ENCODE measurements around the gene PPP6C. TPM values are rescaled to one million over a fixed set of nuclear protein-coding genes. Genes with fewer than 3 reads are reported as not detected.

Gene PPP6C
- total RNA-seq, 1 experiment from 2014 or later: 40.5 TPM

DNA sequence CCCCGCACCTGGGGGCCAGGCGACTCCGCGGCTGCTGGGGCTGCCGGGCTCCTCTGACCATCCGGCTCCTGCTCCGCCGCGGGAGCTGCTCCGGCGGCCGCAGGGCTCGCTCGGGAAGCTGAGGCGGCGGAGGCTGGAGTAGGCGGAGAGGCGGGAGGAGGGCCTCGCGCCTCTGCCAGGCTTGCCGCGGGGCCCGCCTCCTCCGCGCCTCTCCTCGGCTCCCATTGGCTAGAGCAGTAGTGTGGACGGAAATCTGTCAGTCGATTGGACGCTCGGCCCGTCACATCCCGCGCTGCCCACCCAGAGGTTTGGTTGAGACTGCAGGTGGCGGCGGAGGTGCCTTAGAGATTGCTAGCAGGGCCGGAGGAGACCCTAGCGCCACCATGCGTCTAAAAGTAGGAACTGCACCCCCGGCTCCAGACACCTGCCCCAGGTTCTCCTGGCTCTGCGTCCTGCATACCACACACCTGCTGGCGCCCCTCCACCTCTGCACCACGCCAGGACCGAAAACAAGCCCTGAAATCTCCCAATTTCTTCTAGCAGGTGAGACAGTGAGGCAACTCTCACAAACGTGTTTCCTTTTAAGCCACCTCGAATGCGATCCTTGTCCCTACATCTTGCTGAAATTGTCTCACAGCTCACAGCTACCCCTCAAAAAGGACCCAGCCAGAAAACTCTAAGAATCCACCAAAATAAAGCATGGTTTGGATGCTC, 46.1 kb downstream of the PPP6C start, which contains the start of gene SCAI:
Gene SCAI (minus strand): TSS at position 152 of the 714 bp plus-strand sequence. CDS start 91 bp downstream, at position 61.
- Histone ChIP-seq H3K9ac (ENCODE audit: low read length) (peak within 1 kb of the TSS; percentile 82), H3K9me2 (replicated peaks; ENCODE audit: insufficient read depth, low read length) (no peaks in the 10 kb centered on the region), H3K9me3 (ENCODE audit: low read length) (no peaks in the 10 kb centered on the region), H3K4me3 (ENCODE audit: low read length) (peak within 1 kb of the TSS; percentile 81), H3K79me2 (ENCODE audit: low read length) (peaks cover 44% of the 10 kb centered on the region), H3K4me2 (ENCODE audit: low read depth, low read length, poor library complexity, severe bottlenecking) (peak within 1 kb of the TSS; percentile 72), H3K27me3 (ENCODE audit: low read length) (no peaks in the 10 kb centered on the region), H3K4me1 (ENCODE audit: low read length) (peaks cover 56% of the 10 kb centered on the region), H4K20me1 (ENCODE audit: insufficient read depth, low read depth, low read length) (no peaks in the 10 kb centered on the region), H2AFZ (ENCODE audit: low read length) (peak within 1 kb of the TSS; percentile 50), H3K27ac (ENCODE audit: low read length) (0 out of 2 replicates have a peak within 1 kb of the TSS, but pooled peaks have one; percentile 16), H3K36me3 (ENCODE audit: insufficient read depth, low read length) (peaks cover 8% of the 10 kb centered on the region; the same call in 1 of the 2 replicates)
- peak; percentile 100 for DNase-seq

DNA sequence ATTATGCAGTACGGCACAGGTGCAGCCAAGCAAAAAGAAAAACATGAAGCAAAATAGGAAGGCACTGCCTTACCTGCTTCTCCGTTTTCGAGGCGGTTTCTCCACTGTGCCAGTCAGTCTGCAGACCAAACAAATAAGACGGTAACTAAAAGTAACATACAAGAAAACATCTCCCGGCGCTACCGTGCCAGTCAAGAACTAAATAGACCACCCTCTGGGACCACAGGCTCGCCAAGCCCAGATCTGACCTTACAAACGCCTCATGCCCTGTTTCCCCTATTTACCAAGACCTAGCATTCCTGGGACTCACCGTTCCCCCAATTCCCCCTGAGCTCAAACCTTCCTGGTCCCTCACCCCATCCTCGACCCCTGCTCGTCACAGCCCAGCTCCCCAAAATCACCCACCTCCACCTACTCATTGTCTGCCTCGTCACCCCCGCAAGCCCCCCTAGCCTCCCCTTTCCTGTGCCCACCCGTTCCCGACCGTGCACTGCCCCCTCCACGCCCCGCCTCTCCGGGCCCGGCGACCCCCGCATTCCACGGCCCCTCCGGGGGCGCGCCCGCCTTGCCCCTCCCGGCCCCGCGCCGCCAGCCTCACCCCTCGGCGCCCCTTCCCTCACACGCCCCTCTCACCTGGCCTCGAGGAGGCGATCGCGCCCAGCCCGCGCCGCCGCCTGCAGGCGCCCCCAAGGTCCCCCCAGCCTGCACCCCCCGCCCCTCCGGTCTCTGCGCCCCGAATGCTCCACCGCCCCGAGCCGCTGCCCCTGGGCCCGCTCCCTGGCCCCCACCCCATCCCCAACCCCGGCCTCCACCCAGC, 46.8 kb downstream of the PPP6C start:
- H3K9ac ChIP-seq (ENCODE audit: low read length): peak overlapping the region; percentile 82

DNA sequence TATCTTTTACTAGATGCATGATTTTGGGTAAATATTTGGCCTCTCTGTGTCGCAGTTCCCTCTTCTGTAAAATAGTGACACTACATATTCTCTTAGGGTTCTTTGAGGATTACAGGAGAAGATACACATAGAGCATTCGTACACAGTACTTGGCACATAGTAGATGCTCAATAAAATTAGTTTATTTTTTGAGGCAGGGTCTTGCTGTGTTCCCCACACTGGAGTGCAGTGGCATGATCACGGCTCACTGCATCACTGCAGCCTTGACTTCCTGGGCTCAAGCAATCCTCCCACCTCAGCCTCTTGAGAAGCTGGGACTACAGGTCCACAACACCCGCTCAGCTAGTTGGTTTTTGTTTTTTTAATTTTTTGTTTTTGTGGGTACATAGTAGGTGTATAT, 47.9 kb downstream of the PPP6C start:
- H3K27ac ChIP-seq (ENCODE audit: low read length): no peak overlapping the region
- no peak overlapping the region for H2AFZ ChIP-seq (ENCODE audit: low read length)
- DNase-seq: no peak
- no peaks in the 10 kb centered on the region for H3K9me3 ChIP-seq (ENCODE audit: low read length)
- peaks cover 8% of the 10 kb centered on the region; the same call in 1 of the 2 replicates for H3K36me3 ChIP-seq (ENCODE audit: insufficient read depth, low read length)
- 0 out of 2 replicates have a peak overlapping the region, but pooled peaks have one; percentile 82 for H3K9ac ChIP-seq (ENCODE audit: low read length)
- H3K79me2 ChIP-seq (ENCODE audit: low read length): peaks cover 57% of the 10 kb centered on the region
- peaks cover 45% of the 10 kb centered on the region for H3K4me1 ChIP-seq (ENCODE audit: low read length)
- H3K4me2 ChIP-seq (ENCODE audit: low read depth, low read length, poor library complexity, severe bottlenecking): peak overlapping the region; percentile 72
- H4K20me1 ChIP-seq (ENCODE audit: insufficient read depth, low read depth, low read length): no peaks in the 10 kb centered on the region
- H3K4me3 ChIP-seq (ENCODE audit: low read length): peak overlapping the region; percentile 81; the same call in 1 of the 2 replicates
- no peaks in the 10 kb centered on the region for H3K9me2 ChIP-seq (replicated peaks; ENCODE audit: insufficient read depth, low read length)
- H3K27me3 ChIP-seq (ENCODE audit: low read length): no peaks in the 10 kb centered on the region

More for the DNA sequence above, 46.8 kb downstream of the PPP6C start:
- peaks cover 8% of the 10 kb centered on the region; the same call in 1 of the 2 replicates for H3K36me3 ChIP-seq (ENCODE audit: insufficient read depth, low read length)
- peak overlapping the region; percentile 72 for H3K4me2 ChIP-seq (ENCODE audit: low read depth, low read length, poor library complexity, severe bottlenecking)
- peaks cover 47% of the 10 kb centered on the region for H3K79me2 ChIP-seq (ENCODE audit: low read length)
- 0 out of 2 replicates have a peak overlapping the region, but pooled peaks have one; percentile 16 for H3K27ac ChIP-seq (ENCODE audit: low read length)
- peak; percentile 48 for DNase-seq
- H3K4me1 ChIP-seq (ENCODE audit: low read length): peaks cover 55% of the 10 kb centered on the region
- no peaks in the 10 kb centered on the region for H3K27me3 ChIP-seq (ENCODE audit: low read length)
- no peak overlapping the region for H2AFZ ChIP-seq (ENCODE audit: low read length)
- H3K9me2 ChIP-seq (replicated peaks; ENCODE audit: insufficient read depth, low read length): no peaks in the 10 kb centered on the region
- H3K4me3 ChIP-seq (ENCODE audit: low read length): peak overlapping the region; percentile 81
- H3K9me3 ChIP-seq (ENCODE audit: low read length): no peaks in the 10 kb centered on the region
- H4K20me1 ChIP-seq (ENCODE audit: insufficient read depth, low read depth, low read length): no peaks in the 10 kb centered on the region

DNA sequence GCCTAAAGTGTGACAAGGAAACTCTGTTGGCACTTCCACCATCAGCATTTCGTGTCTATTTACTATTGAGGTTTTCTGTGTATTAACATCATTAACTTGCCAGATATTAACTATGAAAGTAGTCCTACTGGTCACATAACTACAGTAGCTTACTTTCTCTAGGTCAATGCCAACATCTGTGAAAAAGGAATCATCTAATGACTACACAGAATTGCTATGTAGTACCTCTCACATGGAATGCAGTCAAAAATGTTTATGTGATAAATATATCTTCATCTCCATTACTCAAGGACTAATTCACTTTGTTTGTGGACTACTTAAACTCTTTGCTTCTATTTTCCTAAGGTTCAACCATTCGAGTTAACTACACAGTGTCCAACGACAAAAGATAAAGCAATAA, 48.4 kb downstream of the PPP6C start:
- Histone ChIP-seq H3K4me2 (ENCODE audit: low read depth, low read length, poor library complexity, severe bottlenecking) (peak overlapping the region; percentile 72), H3K4me3 (ENCODE audit: low read length) (0 out of 2 replicates have a peak overlapping the region, but pooled peaks have one; percentile 81)

DNA sequence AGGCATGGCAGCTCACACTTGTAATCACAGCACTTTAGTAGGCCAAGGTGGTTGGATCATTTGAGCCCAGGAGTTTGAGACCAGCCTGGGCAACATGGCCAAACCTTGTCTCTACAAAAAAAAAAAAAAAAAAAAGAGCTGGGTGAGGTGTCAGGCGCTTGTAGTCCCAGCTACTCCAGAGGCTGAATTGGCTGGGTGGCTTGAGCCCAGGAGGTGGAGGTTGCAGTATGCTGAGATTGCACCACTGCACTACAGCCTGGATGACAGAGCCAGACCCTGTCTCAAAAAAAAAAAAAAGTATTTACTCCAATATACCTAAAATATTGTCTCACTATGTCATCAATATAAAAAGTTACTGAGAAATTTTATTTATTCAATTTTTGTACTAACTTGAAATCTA, 49.0 kb downstream of the PPP6C start:
- DNase-seq: no peak
- H3K4me2 ChIP-seq (ENCODE audit: low read depth, low read length, poor library complexity, severe bottlenecking): no peak overlapping the region
- H2AFZ ChIP-seq (ENCODE audit: low read length): no peak overlapping the region
- H3K4me1 ChIP-seq (ENCODE audit: low read length): peaks cover 33% of the 10 kb centered on the region
- H3K27ac ChIP-seq (ENCODE audit: low read length): no peak overlapping the region
- peaks cover 64% of the 10 kb centered on the region for H3K79me2 ChIP-seq (ENCODE audit: low read length)
- no peak overlapping the region for H3K9ac ChIP-seq (ENCODE audit: low read length)
- H3K4me3 ChIP-seq (ENCODE audit: low read length): no peak overlapping the region
- H3K9me3 ChIP-seq (ENCODE audit: low read length): no peaks in the 10 kb centered on the region
- H3K9me2 ChIP-seq (replicated peaks; ENCODE audit: insufficient read depth, low read length): no peaks in the 10 kb centered on the region
- no peaks in the 10 kb centered on the region for H3K27me3 ChIP-seq (ENCODE audit: low read length)
- no peaks in the 10 kb centered on the region for H4K20me1 ChIP-seq (ENCODE audit: insufficient read depth, low read depth, low read length)
- H3K36me3 ChIP-seq (ENCODE audit: insufficient read depth, low read length): peaks cover 8% of the 10 kb centered on the region; the same call in 1 of the 2 replicates

More for the DNA sequence above, 48.4 kb downstream of the PPP6C start:
- DNase-seq: no peak
- H3K9me3 ChIP-seq (ENCODE audit: low read length): no peaks in the 10 kb centered on the region
- H3K36me3 ChIP-seq (ENCODE audit: insufficient read depth, low read length): peaks cover 8% of the 10 kb centered on the region; the same call in 1 of the 2 replicates
- H2AFZ ChIP-seq (ENCODE audit: low read length): no peak overlapping the region
- no peaks in the 10 kb centered on the region for H3K9me2 ChIP-seq (replicated peaks; ENCODE audit: insufficient read depth, low read length)
- H3K27ac ChIP-seq (ENCODE audit: low read length): no peak overlapping the region
- H3K9ac ChIP-seq (ENCODE audit: low read length): no peak overlapping the region
- H3K79me2 ChIP-seq (ENCODE audit: low read length): peaks cover 59% of the 10 kb centered on the region
- H3K27me3 ChIP-seq (ENCODE audit: low read length): no peaks in the 10 kb centered on the region
- peaks cover 40% of the 10 kb centered on the region for H3K4me1 ChIP-seq (ENCODE audit: low read length)
- H4K20me1 ChIP-seq (ENCODE audit: insufficient read depth, low read depth, low read length): no peaks in the 10 kb centered on the region

DNA sequence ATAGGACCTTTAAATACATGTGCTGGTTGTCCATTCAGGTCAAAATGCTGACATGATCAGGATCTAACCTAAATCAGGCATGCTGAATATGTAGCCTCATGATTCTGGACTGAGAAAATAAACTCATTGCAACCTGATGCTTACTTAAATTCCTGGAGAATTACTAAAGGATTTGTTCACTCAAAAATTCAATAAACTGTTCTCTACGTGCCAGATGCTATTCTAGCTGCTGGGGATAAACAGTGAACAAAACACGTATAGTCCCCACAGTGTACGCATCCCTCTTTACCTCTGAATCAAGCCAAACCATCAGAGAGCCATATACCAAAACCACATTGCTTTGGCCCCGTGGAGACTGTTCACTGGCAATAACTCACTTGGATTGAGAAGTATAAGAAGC, 52.4 kb downstream of the PPP6C start:
- no peaks in the 10 kb centered on the region for H4K20me1 ChIP-seq (ENCODE audit: insufficient read depth, low read depth, low read length)
- no peak overlapping the region for H3K4me2 ChIP-seq (ENCODE audit: low read depth, low read length, poor library complexity, severe bottlenecking)
- H3K27me3 ChIP-seq (ENCODE audit: low read length): no peaks in the 10 kb centered on the region
- peaks cover 89% of the 10 kb centered on the region for H3K79me2 ChIP-seq (ENCODE audit: low read length)
- peaks cover 9% of the 10 kb centered on the region for H3K4me1 ChIP-seq (ENCODE audit: low read length)
- no peaks in the 10 kb centered on the region for H3K9me2 ChIP-seq (replicated peaks; ENCODE audit: insufficient read depth, low read length)
- no peak overlapping the region for H3K4me3 ChIP-seq (ENCODE audit: low read length)
- no peak for DNase-seq
- H3K9me3 ChIP-seq (ENCODE audit: low read length): peaks cover 6% of the 10 kb centered on the region
- no peak overlapping the region for H2AFZ ChIP-seq (ENCODE audit: low read length)
- no peak overlapping the region for H3K27ac ChIP-seq (ENCODE audit: low read length)
- no peak overlapping the region for H3K9ac ChIP-seq (ENCODE audit: low read length)
- peaks cover 19% of the 10 kb centered on the region for H3K36me3 ChIP-seq (ENCODE audit: insufficient read depth, low read length)

DNA sequence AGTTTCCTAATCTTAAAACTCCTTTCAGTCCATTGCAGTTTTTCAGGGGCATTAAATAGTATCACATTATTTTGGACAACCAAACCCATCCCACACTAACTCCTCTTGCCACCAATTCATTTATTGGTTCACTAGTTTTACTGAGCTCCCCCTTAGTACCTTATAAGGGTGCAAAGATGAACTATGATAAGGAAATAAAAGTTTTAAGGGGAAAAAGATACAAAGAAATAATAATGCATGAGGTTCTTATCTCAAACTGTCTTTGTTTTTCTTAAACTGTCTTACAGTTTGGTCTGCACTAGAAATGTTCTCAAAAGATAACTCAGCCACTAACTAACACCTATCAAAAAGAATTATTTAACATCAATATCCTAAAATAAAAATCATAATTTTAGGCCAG, 54.6 kb downstream of the PPP6C start:
- Histone ChIP-seq H3K27ac (ENCODE audit: low read length) (no peak overlapping the region), H2AFZ (ENCODE audit: low read length) (no peak overlapping the region), H3K27me3 (ENCODE audit: low read length) (no peaks in the 10 kb centered on the region), H3K4me1 (ENCODE audit: low read length) (no peaks in the 10 kb centered on the region), H3K36me3 (ENCODE audit: insufficient read depth, low read length) (peaks cover 16% of the 10 kb centered on the region; the same call in 1 of the 2 replicates), H3K9me2 (replicated peaks; ENCODE audit: insufficient read depth, low read length) (no peaks in the 10 kb centered on the region), H3K4me3 (ENCODE audit: low read length) (no peak overlapping the region), H4K20me1 (ENCODE audit: insufficient read depth, low read depth, low read length) (no peaks in the 10 kb centered on the region), H3K4me2 (ENCODE audit: low read depth, low read length, poor library complexity, severe bottlenecking) (no peak overlapping the region), H3K79me2 (ENCODE audit: low read length) (peaks cover 85% of the 10 kb centered on the region), H3K9ac (ENCODE audit: low read length) (no peak overlapping the region), H3K9me3 (ENCODE audit: low read length) (peaks cover 6% of the 10 kb centered on the region)
- no peak for DNase-seq

Data from Karpas-422 (cell line).